Measurements from ENCODE around the gene CCNK. TPM values are rescaled to one million over a fixed set of nuclear protein-coding genes. Genes with fewer than 3 reads are reported as not detected.
A peak's percentile ranks its signal among the peaks of the same experiment; 100 is the strongest.

Gene CCNK
- total RNA-seq, 1 experiment from 2014 or later: 84.7 TPM

- H3K9me3 Mint-ChIP-seq: no peaks in the 10 kb centered on the region
- TF ChIP-seq ZBTB21 (CRISPR knock-in tag; IDR thresholded peaks at IDR 0.05; ENCODE audit: borderline replicate concordance): no peak
- TF ChIP-seq USF2 (CRISPR knock-in tag; IDR thresholded peaks at IDR 0.05): no peak
- TF ChIP-seq ZNF263 (CRISPR knock-in tag; IDR thresholded peaks at IDR 0.05; ENCODE audit: low read depth): no peak
- TF ChIP-seq PRRX2 (CRISPR knock-in tag; IDR thresholded peaks at IDR 0.05): no peak
- TF ChIP-seq MYBL2 (CRISPR knock-in tag; IDR thresholded peaks at IDR 0.05): no peak
- TF ChIP-seq FOXK1 (CRISPR knock-in tag; IDR thresholded peaks at IDR 0.05): no peak
- H3K27me3 Mint-ChIP-seq (ENCODE audit: low read depth): no peaks in the 10 kb centered on the region
- CTCF ChIA-PET: interaction anchor here (1.3 kb wide), 1 partner anchor 11 kb away, joined by 3 read pairs; no protein-coding TSS in a partner anchor
- no peaks in the 10 kb centered on the region for H3K36me3 Mint-ChIP-seq
- no peak overlapping the region for H3K27ac Mint-ChIP-seq
- peaks cover 31% of the 10 kb centered on the region for H3K4me1 Mint-ChIP-seq
- H3K4me3 Mint-ChIP-seq: no peak overlapping the region
- no peak for DNase-seq (ENCODE audit: low spot score)
- ATAC-seq: no peak
- POLR2A ChIA-PET: interaction anchor here (1.2 kb wide), 1 partner anchor 58 kb away, joined by 3 read pairs; no protein-coding TSS in a partner anchor
Measured at GRCh38 chr14:99535448-99535847, 54.2 kb downstream of the CCNK start.

- H3K27me3 Mint-ChIP-seq (ENCODE audit: low read depth): no peaks in the 10 kb centered on the region
- no peak for ATAC-seq
- ChIA-PET POLR2A (no interaction called here), CTCF (interaction anchor here (1.3 kb wide), 1 partner anchor 11 kb away, joined by 3 read pairs; no protein-coding TSS in a partner anchor)
- DNase-seq (ENCODE audit: low spot score): no peak
- no peaks in the 10 kb centered on the region for H3K9me3 Mint-ChIP-seq
- H3K4me1 Mint-ChIP-seq: peaks cover 27% of the 10 kb centered on the region
- H3K36me3 Mint-ChIP-seq: no peaks in the 10 kb centered on the region
- peak overlapping the region; percentile 57; the same call in 1 of the 2 replicates for H3K27ac Mint-ChIP-seq
- TF ChIP-seq KAT7 (CRISPR knock-in tag; IDR thresholded peaks at IDR 0.05; ENCODE audit: borderline replicate concordance) (no peak), ZNF416 (CRISPR knock-in tag; IDR thresholded peaks at IDR 0.05) (no peak), ERG (CRISPR knock-in tag; IDR thresholded peaks at IDR 0.05) (no peak), NFE2L1 (CRISPR knock-in tag; IDR thresholded peaks at IDR 0.05) (no peak), TCF7 (CRISPR knock-in tag; IDR thresholded peaks at IDR 0.05; ENCODE audit: low read depth) (no peak), MAX (CRISPR knock-in tag; IDR thresholded peaks at IDR 0.05) (no peak), NFATC4 (CRISPR knock-in tag; IDR thresholded peaks at IDR 0.05) (no peak), FOXK1 (CRISPR knock-in tag; IDR thresholded peaks at IDR 0.05) (no peak), USF2 (CRISPR knock-in tag; IDR thresholded peaks at IDR 0.05) (no peak), CREB1 (CRISPR knock-in tag; IDR thresholded peaks at IDR 0.05) (no peak), ELF4 (CRISPR knock-in tag; IDR thresholded peaks at IDR 0.05; ENCODE audit: low read depth) (no peak), JUN (CRISPR knock-in tag; IDR thresholded peaks at IDR 0.05) (no peak), TP53 (CRISPR knock-in tag; IDR thresholded peaks at IDR 0.05) (no peak)
- no peak overlapping the region for H3K4me3 Mint-ChIP-seq
Measured at GRCh38 chr14:99535908-99536778, 54.9 kb downstream of the CCNK start.

GRCh38 chr14:99537399-99537798 is 56.2 kb downstream of the CCNK start:
- H3K36me3 Mint-ChIP-seq: no peaks in the 10 kb centered on the region
- H3K9me3 Mint-ChIP-seq: no peaks in the 10 kb centered on the region
- DNase-seq (ENCODE audit: low spot score): peak; percentile 37
- H3K4me1 Mint-ChIP-seq: peaks cover 27% of the 10 kb centered on the region
- no peak overlapping the region for H3K4me3 Mint-ChIP-seq
- H3K27me3 Mint-ChIP-seq (ENCODE audit: low read depth): no peaks in the 10 kb centered on the region
- POLR2A ChIA-PET: no interaction called here
- CTCF ChIA-PET: interaction anchor here (0.9 to 2.0 kb wide), 6 partner anchors 13 to 128 kb away, joined by 3 to 24 read pairs (median 3); no protein-coding TSS in a partner anchor
- H3K27ac Mint-ChIP-seq: no peak overlapping the region
- ATAC-seq: peak; percentile 64
- TF ChIP-seq ZMAT4 (CRISPR knock-in tag; IDR thresholded peaks at IDR 0.05) (no peak), NR2C2 (CRISPR knock-in tag; IDR thresholded peaks at IDR 0.05) (no peak), MAX (CRISPR knock-in tag; IDR thresholded peaks at IDR 0.05) (no peak), ZNF121 (CRISPR knock-in tag; IDR thresholded peaks at IDR 0.05) (no peak), ZNF219 (CRISPR knock-in tag; IDR thresholded peaks at IDR 0.05; ENCODE audit: borderline replicate concordance) (no peak), ZNF532 (CRISPR knock-in tag; IDR thresholded peaks at IDR 0.05; ENCODE audit: borderline replicate concordance) (no peak), ZNF423 (CRISPR knock-in tag; IDR thresholded peaks at IDR 0.05) (no peak), NFE2L1 (CRISPR knock-in tag; IDR thresholded peaks at IDR 0.05) (no peak), SOX15 (CRISPR knock-in tag; IDR thresholded peaks at IDR 0.05) (no peak)

Measured in WTC11 (cell line).